ENCODE measurements around the gene DENND4A.
"Not testable (repeated sequence)": the region's sequence is repeated elsewhere in the genome, so short reads cannot be mapped to it uniquely, and the experiment has no call there.

DENND4A gene

GRCh38 chr15:65787260-65787659 lies 4.8 kb downstream of the DENND4A start:
- no peak for FAIRE-seq

DNA sequence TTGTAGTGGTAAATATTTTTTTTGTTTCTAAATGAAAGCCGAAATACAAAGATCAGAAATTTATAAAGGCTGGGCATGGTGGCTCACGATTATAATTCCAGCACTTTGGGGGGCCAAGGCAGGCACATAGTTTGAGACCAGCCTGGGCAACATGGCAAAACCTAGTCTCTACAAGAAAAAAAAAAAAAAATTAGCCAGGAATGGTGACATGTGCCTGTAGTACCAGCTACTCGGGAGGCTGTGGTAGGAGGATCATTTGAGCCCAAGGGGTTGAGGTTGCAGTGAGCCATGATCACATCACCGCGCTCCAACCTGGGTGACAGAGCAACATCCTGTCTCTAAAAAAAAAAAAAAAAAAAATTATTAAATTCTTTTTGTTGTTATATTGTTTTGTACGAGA lies 6.9 kb downstream of the DENND4A start:
- no peak for FAIRE-seq

DNA sequence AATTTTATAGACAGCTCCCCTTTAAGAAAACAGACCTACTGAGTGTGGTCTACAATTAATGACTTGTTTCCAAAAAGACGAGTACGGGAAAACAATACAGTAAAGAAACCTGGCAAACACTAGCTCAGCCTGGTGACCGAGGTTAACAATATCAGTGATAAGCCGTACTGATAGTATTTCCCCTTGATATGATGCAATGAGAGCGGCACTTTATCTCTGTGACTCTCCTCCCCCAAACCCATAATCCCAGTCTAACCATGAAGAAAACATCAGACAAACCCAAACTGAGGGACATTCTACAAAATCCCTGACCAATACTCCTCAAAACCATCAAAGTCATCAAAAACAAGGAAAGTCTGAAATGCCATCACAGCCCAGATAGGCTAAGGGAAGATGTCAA lies 8.2 kb downstream of the DENND4A start:
- FAIRE-seq = no peak

- FAIRE-seq = no peak
These were observed 10.0 kb downstream of the DENND4A start for GRCh38 chr15:65782096-65782495.

DNA sequence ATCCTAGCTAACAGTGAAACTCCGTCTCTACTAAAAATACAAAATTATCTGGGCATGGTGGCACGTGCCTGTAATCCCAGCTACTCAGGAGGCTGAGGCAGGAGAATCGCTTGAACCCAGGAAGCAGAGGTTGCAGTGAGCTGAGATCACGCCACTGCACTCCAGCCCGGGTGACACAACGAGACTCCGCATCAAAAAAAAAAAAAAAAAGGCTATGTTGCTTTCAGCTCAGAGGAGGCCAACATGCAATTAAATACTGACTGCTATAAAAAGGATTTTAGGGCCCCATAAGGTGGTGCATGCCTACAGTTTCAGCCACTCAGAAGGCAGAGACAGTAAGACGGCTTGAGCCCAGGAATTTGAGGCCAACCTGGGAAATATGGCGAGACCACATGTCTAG lies 13.4 kb downstream of the DENND4A start:
- not testable (repeated sequence) for FAIRE-seq

DNA sequence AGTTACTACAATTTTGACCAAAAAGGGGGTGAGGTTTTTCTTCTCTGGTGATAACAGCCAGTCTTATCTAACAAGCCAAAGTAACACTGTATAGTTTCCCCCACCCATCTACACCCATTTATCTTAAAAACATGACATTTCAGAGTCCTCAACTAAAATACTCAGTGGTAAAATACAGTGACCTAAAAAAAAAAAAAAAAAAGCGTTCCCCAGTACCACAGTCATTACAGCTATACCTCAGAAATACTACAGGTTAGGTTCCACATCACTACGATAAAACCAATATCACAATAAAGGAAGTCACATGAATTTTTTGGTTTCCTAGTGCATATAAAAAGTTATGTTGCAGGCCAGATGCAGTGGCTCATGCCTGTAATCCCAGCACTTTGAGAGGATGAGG lies 13.8 kb downstream of the DENND4A start:
- FAIRE-seq = no peak

GRCh38 chr15:65777843-65778242 lies 14.2 kb downstream of the DENND4A start:
- no peak for FAIRE-seq

GRCh38 chr15:65777053-65777452 lies 15.0 kb downstream of the DENND4A start:
- FAIRE-seq = no peak

DNA sequence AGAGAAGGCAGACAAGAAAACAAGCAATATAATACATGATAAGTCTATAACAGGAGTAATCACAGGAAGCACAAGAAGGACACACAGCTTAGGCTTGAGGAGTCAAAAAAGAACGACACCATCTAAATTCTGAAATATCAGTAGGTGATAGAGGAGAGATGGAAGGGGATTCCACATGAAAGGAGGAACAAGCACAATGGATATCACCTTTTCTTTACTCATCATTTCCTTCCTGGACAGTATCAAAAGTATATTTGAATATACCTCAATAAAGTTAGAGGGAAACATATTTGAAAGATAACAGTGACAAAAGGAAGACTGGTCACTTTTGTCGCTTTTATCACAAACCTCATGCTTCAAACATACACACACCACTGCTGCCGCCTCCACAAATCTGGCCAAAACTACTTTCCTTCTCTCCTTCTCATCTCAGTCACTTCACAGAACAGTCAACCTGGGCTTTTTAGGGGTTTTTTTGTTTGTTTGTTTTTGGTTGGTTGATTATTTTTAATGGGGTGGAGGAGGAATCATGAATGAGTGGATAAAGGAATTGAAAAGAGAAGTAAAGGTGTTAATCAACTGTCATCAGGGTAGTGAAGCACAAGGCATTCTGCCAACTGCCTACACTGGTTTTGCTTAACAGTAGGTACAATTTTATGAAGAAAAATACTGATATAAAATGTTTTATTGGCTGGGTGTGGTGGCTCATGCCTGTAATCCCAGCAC lies 18.5 kb downstream of the DENND4A start:
- FAIRE-seq = no peak

GRCh38 chr15:65772930-65773329 lies 19.2 kb downstream of the DENND4A start:
- no peak for FAIRE-seq

DNA sequence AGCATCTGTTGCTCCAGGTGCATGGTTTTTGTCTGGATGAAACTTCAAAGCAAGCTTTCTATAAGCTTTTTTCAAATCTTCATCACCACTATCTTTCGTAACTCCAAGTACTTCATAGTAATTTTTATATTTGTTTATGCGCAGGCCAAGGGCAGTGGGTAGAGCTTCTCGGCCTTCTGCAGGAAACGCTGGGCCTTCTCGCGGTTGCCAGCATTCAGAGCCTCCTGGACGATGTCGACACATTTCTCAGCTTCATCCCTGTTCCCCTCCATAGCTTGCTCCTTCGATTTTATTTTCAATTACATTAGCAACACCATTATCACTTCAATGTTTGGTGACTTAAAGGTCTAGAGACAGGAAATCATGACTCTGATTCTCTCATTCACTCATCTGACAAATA lies 20.2 kb downstream of the DENND4A start:
- FAIRE-seq = no peak

DNA sequence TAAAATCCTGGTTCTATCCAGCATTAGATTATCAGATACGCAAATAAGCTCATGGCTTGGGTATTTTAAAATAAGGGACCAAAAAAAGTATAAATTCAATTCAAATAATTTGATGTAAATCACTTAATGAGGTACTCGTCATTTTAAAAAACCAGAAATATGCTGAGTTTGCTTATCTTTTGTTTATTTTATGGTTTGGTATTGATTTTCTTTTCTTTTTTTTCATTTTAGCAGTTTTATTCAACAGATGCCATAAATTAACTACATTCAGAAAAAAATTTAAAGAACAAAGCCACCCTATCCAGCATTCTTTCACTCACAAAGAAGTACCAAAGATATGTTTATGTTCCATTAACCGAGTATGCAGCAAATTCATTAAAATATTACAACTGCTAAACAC lies 22.6 kb downstream of the DENND4A start:
- no peak for FAIRE-seq

- FAIRE-seq = no peak
These were observed 24.2 kb downstream of the DENND4A start for GRCh38 chr15:65767895-65768294.

DNA sequence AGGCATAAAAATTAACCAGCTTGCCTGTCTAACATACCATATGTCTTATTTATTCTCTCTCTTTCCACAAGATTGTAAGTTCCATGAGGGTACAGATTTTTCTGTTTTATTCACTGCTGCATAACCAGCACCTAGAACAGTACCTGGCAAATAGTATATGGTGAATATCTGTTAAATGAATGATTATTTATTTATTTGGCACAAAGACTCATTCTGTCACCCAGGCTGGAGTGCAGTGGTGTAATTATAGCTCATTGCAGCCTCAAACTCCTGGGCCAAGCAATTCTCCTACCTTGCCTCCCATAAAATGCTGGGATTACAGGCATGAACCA lies 24.9 kb downstream of the DENND4A start:
- no peak for FAIRE-seq

DNA sequence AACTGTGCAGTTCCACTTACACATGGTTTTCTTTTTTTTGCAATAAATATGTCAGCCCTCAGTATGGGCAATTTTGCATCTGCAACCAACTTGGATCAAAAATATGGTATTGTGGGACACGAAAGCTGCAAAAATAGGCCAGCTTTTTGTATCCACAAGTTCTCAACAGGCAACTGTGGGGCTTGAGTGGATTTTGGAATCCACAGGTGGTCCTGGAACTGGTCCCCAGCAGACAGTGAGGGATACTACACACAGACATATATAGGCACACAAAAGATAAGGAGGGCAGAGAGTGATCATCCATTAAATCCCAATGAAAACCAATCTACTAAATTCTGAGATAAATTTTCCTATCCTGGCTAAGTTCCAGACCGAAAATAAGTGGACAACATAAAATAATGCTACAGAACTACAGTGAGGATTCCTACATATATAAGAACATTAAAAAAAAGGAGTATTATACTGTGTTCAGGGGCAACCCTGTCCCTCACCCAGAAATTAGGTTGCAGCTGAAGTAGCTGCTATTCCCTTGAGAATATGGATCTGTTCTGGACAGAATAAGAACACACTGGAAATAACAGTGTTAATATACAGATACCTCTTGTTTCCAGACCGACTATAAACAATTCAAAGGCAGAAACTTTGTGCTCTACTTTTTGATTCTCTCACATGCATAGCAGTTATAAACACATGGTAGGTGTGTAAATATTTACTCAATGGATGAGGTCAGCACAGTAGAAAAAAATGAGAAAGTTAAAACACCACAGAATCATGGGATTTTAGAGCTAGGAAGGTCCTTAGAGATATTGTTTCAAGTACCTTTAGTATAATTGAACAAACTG lies 25.4 kb downstream of the DENND4A start:
- no peak for FAIRE-seq

- FAIRE-seq = no peak
These were observed 27.0 kb downstream of the DENND4A start for GRCh38 chr15:65765106-65765505.

DNA sequence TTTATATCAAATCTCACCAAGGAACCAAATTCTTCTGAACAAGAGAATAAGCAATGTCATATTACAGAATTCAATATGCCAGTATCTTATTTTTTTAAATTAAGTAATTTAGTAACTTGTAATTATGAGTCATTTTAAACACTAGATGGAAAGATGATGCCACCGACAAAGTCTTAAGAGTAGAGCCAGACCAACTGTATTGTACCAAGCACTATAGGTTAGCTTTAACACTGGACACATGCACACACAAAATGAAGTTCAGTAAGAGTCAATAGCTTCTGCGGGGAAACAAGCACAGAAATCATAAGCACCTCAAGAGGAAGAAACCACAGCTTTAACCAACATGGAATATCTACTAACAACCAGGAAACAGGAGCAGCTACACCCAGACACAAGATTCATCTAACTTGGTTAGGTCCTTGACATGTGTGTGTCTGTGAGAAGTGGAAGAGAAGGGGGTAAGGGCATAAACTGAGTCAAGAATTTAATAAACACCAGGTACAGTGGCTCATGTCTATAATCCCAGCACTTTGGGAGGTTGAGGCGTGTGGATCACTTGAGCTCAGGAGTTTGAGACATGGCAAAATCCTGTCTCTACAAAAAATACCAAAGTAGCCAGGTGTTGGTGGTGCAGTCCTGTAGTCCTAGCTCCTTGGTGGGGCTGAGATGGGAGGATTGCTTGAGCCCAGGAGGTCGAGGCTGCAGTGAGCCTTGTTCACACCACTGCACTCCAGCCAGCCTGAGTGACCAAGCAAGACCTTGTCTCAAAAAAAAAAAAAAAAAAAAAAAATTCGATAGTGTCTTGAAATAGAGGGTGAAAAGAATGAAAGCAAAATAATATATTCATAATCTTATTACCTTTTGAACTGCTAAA lies 28.9 kb downstream of the DENND4A start:
- FAIRE-seq = no peak

GRCh38 chr15:65762399-65762798 lies 29.7 kb downstream of the DENND4A start:
- no peak for FAIRE-seq

GRCh38 chr15:65761210-65761926 lies 30.7 kb downstream of the DENND4A start:
- no peak for FAIRE-seq

- FAIRE-seq = no peak
These were observed 32.7 kb downstream of the DENND4A start for GRCh38 chr15:65759441-65759840.

GRCh38 chr15:65758242-65758641 lies 33.9 kb downstream of the DENND4A start:
- FAIRE-seq = no peak

GRCh38 chr15:65757256-65757655 lies 34.8 kb downstream of the DENND4A start:
- FAIRE-seq = no peak

- no peak for FAIRE-seq
These were observed 39.9 kb downstream of the DENND4A start for GRCh38 chr15:65752151-65752700.
